ENCODE results near the gene BDH1.

Gene BDH1

DNA sequence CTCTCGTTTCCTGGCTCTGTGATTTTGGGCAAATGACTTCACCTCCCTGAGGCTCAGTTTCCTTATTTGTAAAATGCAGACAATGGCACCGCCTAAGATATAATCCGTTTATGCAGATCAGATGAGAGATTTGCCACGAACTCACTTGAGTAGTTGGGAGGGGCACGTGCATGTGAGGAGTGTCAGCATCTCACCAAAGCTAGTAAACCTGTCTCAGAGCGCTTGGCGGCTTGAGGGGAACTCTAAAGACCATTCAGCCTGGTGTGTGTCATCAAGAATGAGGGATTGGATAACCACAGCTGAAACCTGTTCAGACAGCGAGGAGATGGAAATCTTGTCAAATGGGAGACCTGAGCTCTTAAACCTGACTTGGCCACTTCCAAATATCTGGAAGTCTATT is 48.7 kb downstream of the BDH1 start:
- DNase-seq (ENCODE audit: low read depth in 3 of 3) = no peak

DNA sequence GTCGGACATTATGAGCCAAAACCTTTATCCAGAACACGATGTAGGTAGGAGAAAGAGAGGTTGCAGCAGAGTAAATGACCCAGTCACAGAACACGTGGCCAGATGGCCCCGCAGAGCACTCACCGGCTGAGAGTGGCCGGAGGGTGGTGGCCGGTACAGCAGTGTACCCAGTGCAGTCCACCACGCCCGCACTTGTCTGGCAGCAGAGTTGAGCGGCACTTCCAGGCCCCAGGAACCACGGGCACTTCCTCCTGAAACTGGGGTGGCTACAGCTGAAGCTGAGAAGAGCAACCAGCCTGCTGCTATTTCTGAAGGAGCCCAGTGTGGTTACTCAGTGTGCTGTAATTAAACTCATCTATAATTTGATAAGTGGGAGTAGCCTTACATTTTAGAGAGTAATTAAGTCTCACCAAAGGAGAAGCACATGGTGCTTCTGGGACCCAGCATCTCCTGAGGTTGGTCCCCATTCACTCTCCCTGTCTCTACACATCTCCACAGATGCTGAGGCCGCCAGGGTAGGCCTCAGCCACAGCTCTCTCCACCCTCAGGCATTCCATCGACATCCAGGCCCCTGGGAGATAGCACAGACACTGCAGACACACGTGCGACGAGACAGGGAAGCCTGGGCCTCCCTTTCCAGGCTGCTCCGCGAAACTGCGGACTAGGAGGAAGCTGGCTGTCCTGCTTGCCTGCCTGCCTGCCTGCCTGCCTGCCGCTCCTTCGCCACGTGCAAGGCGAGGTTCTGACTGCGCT is 49.8 kb downstream of the BDH1 start:
- no peak for DNase-seq (ENCODE audit: low read depth in 3 of 3)

GRCh38 chr3:197504641-197505121 is 51.1 kb downstream of the BDH1 start:
- DNase-seq (ENCODE audit: low read depth in 3 of 3) = no peak

GRCh38 chr3:197504229-197504628 is 51.5 kb downstream of the BDH1 start:
- no peak for DNase-seq (ENCODE audit: low read depth in 3 of 3)

DNA sequence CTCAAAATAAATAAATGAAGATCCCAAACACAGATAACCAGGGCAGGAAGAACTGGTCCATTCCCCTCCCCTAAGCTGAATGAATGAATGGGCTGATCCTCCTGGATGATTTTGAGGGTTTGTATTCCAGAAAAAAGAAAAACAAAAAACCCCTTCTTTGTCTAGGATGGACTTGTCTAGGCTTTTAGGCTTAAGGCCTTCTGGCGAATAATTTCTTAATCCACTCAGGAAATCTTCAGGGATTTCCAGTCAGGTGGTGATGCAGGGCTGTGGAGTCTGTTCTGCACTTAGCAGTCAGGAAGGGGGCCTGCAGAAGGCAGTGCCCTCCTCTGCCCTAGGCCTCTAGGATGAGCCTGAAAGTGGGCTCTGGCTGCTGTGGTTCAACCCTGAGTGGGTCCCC is 52.1 kb downstream of the BDH1 start:
- DNase-seq (ENCODE audit: low read depth in 3 of 3) = no peak

GRCh38 chr3:197501879-197502620 is 53.7 kb downstream of the BDH1 start:
- no peak for DNase-seq (ENCODE audit: low read depth in 3 of 3)

DNA sequence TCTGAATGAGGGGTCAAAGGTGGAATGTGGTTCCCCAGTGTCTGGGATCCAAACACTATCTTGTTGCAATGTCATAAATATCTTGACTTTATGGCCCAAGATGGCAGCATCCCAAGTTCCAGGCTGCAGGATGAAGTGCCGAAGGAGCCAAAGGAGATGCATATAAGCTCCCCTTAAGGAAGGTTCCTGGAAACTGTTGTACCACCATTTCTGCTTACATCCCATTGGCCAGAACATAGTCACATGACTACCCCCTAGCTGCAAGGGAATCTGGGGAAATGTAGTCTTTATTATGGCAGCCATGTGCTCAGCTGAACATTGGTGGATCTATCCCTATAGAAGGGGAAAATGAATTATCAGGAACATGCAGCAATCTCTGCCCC is 54.3 kb downstream of the BDH1 start:
- no peak for DNase-seq (ENCODE audit: low read depth in 3 of 3)

- no peak for DNase-seq (ENCODE audit: low read depth in 3 of 3)
Observed at GRCh38 chr3:197500812-197501211, 55.0 kb downstream of the BDH1 start.

GRCh38 chr3:197499427-197499826 is 56.3 kb downstream of the BDH1 start:
- DNase-seq (ENCODE audit: low read depth in 3 of 3) = no peak

- DNase-seq (ENCODE audit: low read depth in 3 of 3) = no peak
Observed at GRCh38 chr3:197498499-197499241, 57.1 kb downstream of the BDH1 start.

GRCh38 chr3:197496746-197497125 is 59.0 kb downstream of the BDH1 start:
- no peak for DNase-seq (ENCODE audit: low read depth in 3 of 3)

DNA sequence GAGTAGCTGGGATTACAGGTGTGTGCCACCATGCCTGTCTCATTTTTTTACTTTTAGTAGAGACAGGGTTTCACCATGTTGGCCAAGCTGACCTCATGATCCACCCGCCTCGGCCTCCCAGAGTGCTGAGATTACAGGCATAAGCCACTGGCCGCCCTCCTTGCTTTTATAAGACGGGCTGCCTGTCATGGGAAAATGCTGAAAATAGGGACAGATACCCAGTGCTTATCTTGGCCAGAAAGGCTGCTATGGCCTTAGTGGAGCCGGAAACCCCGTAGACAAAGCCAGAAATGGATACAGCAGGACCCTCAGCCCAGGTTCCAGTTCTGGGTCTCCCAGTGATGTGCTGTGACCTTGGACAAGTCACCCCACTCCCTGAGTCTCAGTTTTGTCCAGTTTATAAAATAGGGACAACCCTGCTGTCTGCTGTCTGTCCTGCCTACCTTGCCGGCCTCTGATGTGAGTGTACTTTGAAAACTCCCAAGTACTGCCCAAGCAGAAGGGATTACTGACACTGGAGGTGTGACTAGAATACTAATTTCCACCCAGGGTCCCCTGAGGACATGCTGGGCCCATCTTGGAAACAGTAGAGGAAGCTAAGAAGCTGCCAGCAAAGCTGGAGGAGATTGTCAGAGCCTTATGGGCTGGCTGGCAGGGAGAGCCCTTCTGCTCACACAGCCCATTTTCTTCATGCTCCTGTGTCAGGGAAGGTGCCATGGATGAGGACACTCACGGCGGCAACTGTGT is 59.6 kb downstream of the BDH1 start:
- DNase-seq (ENCODE audit: low read depth in 3 of 3) = no peak

DNA sequence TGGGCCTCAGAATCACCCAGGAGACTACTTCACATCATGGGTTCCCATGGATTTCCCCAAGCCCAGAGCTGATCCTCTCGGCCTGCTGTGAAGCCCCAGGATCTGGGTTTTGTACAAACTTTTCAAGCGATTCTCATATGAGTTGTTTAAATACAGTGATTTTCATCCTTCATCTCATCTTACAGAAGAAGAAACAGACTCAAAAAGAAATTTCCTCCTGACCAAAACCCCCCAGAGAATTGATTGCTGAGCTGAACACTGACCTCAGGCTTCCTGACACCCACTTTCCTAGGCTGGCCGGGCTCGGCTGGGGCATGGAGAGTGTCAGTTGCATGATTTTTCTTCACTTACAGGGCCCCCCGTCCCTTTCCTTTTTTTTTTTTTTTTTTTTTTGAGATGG is 60.3 kb downstream of the BDH1 start:
- no peak for DNase-seq (ENCODE audit: low read depth in 3 of 3)

- DNase-seq (ENCODE audit: low read depth in 3 of 3) = no peak
Observed at GRCh38 chr3:197495059-197495455, 60.7 kb downstream of the BDH1 start.

DNA sequence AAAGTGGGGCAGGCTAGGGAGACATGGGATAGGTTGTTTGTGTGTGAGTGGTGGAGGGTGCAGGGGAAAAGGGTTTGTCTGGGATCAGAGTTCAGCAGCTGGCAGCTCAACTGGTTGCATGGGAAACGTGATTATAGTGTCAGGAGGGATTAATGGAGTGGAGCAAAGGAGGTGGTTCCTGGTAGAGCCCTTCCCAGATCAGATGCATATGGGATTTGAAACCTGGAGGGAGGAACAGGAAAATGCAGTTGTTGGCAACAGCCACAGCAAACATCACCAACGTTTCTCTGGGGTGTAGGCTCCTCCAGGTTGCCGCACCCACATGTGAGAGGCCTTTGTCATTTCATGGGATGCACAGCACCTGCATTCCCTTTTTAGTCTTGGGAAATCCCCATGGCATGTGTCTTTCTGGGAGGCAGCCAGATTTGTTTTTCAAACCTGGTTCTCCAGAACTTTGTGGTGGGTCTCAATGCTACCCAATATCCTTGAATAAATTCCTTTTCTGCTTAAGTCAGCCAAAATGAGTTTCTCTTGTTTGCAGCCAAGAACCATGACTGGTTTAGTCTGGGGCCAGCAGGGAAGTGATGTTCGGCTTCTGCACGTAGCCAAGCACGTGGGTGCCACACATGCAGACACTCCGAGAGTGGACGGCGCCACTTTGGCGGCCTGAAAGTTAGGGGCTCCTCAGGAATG is 61.3 kb downstream of the BDH1 start:
- no peak for DNase-seq (ENCODE audit: low read depth in 3 of 3)

DNA sequence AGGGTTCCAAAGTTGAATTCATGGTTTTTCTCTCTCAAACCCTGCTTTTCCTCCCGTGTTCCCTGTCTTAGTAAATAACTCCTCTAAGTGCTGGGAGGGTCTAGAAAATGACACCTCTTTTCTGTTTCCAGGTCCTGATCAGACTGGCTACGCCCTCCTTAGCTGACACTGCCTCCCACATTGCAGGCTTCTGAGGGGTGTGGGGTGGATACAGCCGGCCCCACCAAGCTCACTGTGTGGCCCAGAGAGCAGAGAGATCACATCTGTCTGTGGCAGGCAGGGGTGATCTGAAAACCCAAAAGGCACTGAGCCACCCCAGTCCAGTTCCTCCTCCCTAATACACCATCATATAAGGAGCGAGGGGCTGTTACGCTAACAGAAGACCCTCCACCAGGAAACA is 62.7 kb downstream of the BDH1 start:
- DNase-seq (ENCODE audit: low read depth in 3 of 3) = no peak

- no peak for DNase-seq (ENCODE audit: low read depth in 3 of 3)
Observed at GRCh38 chr3:197491923-197492664, 63.7 kb downstream of the BDH1 start.

DNA sequence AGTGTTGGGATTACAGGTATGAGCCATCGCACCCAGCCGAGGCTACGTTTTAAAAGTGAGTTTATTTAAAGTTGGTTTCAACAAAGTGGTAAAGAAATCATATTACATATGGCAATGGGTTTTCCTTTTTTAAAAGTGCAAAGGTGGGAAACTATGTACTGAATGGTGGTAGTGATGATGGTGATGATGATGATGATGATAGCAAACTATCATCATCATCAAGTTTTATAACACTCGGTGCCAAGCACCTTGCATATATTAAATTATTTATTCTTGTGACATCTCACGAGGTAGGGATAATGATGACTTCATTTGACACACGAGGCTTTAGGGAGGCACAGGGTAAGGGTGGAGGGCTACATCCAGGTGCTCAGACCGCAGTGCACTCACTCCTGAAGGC is 64.3 kb downstream of the BDH1 start:
- no peak for DNase-seq (ENCODE audit: low read depth in 3 of 3)

GRCh38 chr3:197490098-197491058 is 65.4 kb downstream of the BDH1 start:
- DNase-seq (ENCODE audit: low read depth in 3 of 3) = no peak

All from stimulated activated CD4-positive, alpha-beta T cell treated with anti-CD3 and anti-CD28 coated beads, TNF-alpha, amount 100 ng/mL, for 4 hours (primary cell).